GM06990 (cell line): ENCODE data around the gene PAPPA.
A peak's percentile ranks its signal among the peaks of the same experiment; 100 is the strongest.

Experiments
- DNase-seq: peaks from one replicate; pipeline ENCODE4 v3.0.0-alpha.2; 2011; ENCODE audit not compliant: insufficient read length; ENCODE audit errors: extremely low read depth
- H3K27me3 ChIP-seq: replicated peaks from 2 replicates; pipeline ENCODE4 v1.6.0; 2011; ENCODE audit warnings: low read length; ENCODE audit not compliant: control insufficient read depth, insufficient read depth
- H3K36me3 ChIP-seq: 2 replicates; pipeline ENCODE4 v1.5.1; 2011; ENCODE audit warnings: low read length; ENCODE audit not compliant: control insufficient read depth, insufficient read depth
- H3K4me3 ChIP-seq: replicated peaks from 2 replicates; pipeline ENCODE4 v1.5.1; 2011; ENCODE audit warnings: low read depth, mild to moderate bottlenecking, control low read depth, low read length
- CTCF ChIP-seq: IDR thresholded peaks from 2 replicates; pipeline ENCODE4 v1.5.1; 2011; ENCODE audit warnings: low read length, control low read depth, mild to moderate bottlenecking, inconsistent platforms; ENCODE audit not compliant: insufficient read depth, poor library complexity, severe bottlenecking

PAPPA gene

GRCh38 chr9:116157436-116158138 is 4.0 kb downstream of the PAPPA start:
- peaks cover 4% of the 10 kb centered on the region for H3K27me3 ChIP-seq
- no peak overlapping the region for H3K4me3 ChIP-seq
- no peak for TF ChIP-seq CTCF
- H3K36me3 ChIP-seq, result no peaks in the 10 kb centered on the region
- DNase-seq, result no peak

- no peak for TF ChIP-seq CTCF
- no peak for DNase-seq
- H3K36me3 ChIP-seq, result no peaks in the 10 kb centered on the region
- no peak overlapping the region for H3K4me3 ChIP-seq
- peaks cover 2% of the 10 kb centered on the region for H3K27me3 ChIP-seq
These were observed 7.3 kb downstream of the PAPPA start for GRCh38 chr9:116160676-116161571.

- no peak overlapping the region for H3K4me3 ChIP-seq
- no peaks in the 10 kb centered on the region; the same call in 1 of the 2 replicates for H3K27me3 ChIP-seq
- no peaks in the 10 kb centered on the region for H3K36me3 ChIP-seq
- DNase-seq, result no peak
- TF ChIP-seq CTCF, result no peak
These were observed 8.7 kb downstream of the PAPPA start for GRCh38 chr9:116162241-116162781.

GRCh38 chr9:116163293-116164055 is 9.9 kb downstream of the PAPPA start:
- TF ChIP-seq CTCF, result peak; percentile 58
- no peak for DNase-seq
- Histone ChIP-seq H3K36me3 (no peaks in the 10 kb centered on the region), H3K27me3 (no peaks in the 10 kb centered on the region; the same call in 1 of the 2 replicates), H3K4me3 (no peak overlapping the region)

GRCh38 chr9:116165912-116166311 is 12.3 kb downstream of the PAPPA start:
- Histone ChIP-seq H3K27me3 (no peaks in the 10 kb centered on the region; the same call in 1 of the 2 replicates), H3K36me3 (no peaks in the 10 kb centered on the region), H3K4me3 (no peak overlapping the region)
- no peak for DNase-seq
- TF ChIP-seq CTCF, result no peak
